HFF-Myc (cell line): ENCODE measurements around the gene NPM1.

Experiments used
- DNase-seq: peaks from one replicate; pipeline ENCODE4 v3.0.0-alpha.2; 2011; ENCODE audit warnings: low read depth; ENCODE audit errors: extremely low read depth
- H3K4me3 ChIP-seq: replicated peaks from 2 replicates; pipeline ENCODE4 v1.5.1; 2011; ENCODE audit warnings: low read depth, mild to moderate bottlenecking, control low read depth, low read length
- TF ChIP-seq, protein P1 (sequence below): IDR thresholded peaks from 2 replicates; pipeline ENCODE4 v1.5.1; 2012; ENCODE audit warnings: mild to moderate bottlenecking, low read depth, low read length, control low read depth; ENCODE audit errors: missing control alignments

NPM1 gene

GRCh38 chr5:171445644-171446516, 58.2 kb downstream of the NPM1 start:
- no peak for DNase-seq
- TF ChIP-seq, protein P1, sequence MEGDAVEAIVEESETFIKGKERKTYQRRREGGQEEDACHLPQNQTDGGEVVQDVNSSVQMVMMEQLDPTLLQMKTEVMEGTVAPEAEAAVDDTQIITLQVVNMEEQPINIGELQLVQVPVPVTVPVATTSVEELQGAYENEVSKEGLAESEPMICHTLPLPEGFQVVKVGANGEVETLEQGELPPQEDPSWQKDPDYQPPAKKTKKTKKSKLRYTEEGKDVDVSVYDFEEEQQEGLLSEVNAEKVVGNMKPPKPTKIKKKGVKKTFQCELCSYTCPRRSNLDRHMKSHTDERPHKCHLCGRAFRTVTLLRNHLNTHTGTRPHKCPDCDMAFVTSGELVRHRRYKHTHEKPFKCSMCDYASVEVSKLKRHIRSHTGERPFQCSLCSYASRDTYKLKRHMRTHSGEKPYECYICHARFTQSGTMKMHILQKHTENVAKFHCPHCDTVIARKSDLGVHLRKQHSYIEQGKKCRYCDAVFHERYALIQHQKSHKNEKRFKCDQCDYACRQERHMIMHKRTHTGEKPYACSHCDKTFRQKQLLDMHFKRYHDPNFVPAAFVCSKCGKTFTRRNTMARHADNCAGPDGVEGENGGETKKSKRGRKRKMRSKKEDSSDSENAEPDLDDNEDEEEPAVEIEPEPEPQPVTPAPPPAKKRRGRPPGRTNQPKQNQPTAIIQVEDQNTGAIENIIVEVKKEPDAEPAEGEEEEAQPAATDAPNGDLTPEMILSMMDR: no peak
- H3K4me3 ChIP-seq: no peak overlapping the region

- TF ChIP-seq, protein P1: no peak
Observed at GRCh38 chr5:171447226-171447625, 59.6 kb downstream of the NPM1 start.

GRCh38 chr5:171449426-171449825, 61.8 kb downstream of the NPM1 start:
- TF ChIP-seq, protein P1: no peak
- no peak for DNase-seq
- no peak overlapping the region for H3K4me3 ChIP-seq

More at GRCh38 chr5:171447226-171447625, 59.6 kb downstream of the NPM1 start:
- no peak for DNase-seq
- H3K4me3 ChIP-seq: no peak overlapping the region

DNA sequence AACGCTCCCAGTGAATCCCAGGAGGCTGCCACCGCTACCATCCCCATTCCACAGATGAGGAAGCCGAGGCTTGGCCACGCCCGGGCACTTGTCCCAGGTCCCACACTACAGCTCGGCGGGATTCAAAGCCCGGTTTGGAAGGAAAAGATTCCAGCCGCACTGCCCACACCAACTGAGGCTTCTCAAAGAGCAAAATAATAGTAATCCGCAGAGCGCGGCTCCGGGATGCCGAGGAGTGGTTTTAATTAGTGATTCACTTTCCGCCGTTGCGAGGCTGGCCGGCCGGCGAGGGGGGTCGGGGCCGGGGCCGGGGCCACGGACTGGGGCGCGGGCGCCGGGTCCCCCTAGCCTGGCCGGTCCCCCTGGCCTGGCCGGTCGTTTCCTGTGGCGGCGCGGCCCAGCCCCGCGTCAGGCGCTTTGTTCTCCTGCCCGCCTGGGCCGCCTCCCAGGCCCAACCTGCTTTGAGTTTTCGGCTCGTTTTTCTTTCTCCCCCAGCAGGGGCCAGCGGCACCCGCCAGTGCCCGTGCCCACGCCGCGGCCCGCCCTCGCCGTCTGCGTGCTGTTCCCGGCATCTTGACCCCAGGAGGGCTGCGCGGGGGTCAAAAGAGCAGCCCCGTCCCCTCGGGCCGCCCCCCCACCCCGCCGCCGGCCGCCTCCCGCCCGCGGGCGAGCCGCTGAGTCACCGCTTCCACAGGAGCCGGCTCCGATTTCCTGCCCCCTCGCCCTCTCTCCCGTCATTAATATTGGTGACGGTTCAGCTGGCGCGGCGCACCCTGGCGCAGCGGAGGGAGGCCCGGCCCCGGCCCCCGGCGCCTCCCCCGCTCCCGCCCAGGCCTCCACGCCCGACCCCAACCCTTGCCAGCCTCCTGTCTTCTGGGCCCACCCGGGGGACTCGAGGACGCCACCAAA, 63.0 kb downstream of the NPM1 start:
- peak overlapping the region; percentile 20 for H3K4me3 ChIP-seq
- TF ChIP-seq, protein P1: no peak
- peak; percentile 49 for DNase-seq

DNA sequence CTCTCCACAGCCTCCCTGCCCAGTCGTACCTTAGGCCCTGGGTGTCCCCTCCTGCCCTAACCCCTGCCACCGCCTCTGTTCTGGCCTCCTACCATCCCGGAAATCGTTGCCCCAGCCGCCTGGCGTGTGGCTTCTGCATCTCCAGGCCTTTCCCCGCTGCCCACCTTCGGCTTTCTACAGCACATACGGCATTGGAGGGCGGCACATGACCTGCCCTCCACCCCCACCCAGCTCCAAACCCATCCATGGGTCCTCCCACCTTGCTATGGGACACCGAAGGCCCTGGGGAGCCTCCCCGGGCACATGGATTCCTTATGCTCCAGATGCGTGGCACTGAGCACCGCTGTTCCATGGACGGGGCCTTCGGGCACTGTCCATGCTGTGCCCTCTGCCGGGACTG, 63.8 kb downstream of the NPM1 start:
- no peak overlapping the region for H3K4me3 ChIP-seq
- no peak for DNase-seq
- TF ChIP-seq, protein P1: no peak

DNA sequence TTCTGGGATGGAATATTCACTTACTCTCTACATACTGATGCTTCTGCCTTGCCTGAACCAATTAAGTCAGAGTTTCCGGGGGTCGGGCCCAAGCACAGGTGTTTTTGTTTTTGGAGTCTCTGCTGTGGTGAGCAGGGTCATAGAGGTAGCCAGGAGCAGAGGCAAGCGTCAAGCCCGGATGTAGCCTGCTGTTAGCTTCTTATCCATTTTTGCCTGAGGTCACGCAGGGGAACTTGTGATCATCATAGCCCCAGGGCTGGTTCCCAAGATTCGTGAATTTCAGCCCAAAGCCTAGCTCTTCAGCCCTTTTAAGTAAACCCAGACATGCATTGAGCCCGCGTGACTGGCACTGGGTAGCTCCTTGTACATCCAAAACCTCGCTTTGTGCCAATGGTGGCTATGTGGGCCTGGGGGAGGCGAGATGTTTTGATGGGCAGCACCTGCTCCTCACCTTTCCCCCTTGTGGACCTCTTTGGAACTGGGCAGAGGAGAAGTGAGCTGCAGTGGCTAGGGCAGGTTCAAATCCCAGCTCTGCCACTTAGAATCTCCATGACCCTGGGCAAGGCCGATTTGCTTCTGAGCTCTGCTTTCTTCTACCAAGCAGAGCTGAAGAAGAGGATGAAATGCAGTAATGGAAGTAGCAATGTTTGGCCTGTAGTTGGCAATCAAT, 65.5 kb downstream of the NPM1 start:
- no peak for DNase-seq
- H3K4me3 ChIP-seq: no peak overlapping the region
- TF ChIP-seq, protein P1: no peak
